Vagina (tissue), 2 donors: ENCODE results near the gene EPHB1. TPM values are rescaled to one million over a fixed set of nuclear protein-coding genes. Genes with fewer than 3 reads are reported as not detected.

Experiments used
- DNase-seq, 2 donors: peaks; one replicate each; pipeline ENCODE4 v3.0.0-alpha.2; 2017; ENCODE audit errors: extremely low spot score in 2 of 2
- H3K27ac ChIP-seq: fragments of 200-600 bp; sonication (generic); one replicate; pipeline ENCODE4 v1.5.1; 2019
- H3K27me3 ChIP-seq: fragments of 200-600 bp; sonication (generic); one replicate; pipeline ENCODE4 v1.5.1; 2019
- H3K36me3 ChIP-seq, 2 donors: fragments of 200-600 bp; sonication (generic); one replicate each; pipeline ENCODE4 v1.5.1; 2017 to 2019
- H3K4me1 ChIP-seq: fragments of 200-600 bp; sonication (generic); one replicate; pipeline ENCODE4 v1.5.1; 2019
- H3K4me3 ChIP-seq, 2 donors: fragments of 200-600 bp; sonication (generic); 1 replicate in 1 of 2; 2 replicates in 1 of 2; pipeline ENCODE4 v1.5.1; 2016 to 2019
- H3K9me3 ChIP-seq: fragments of 200-600 bp; sonication (generic); one replicate; pipeline ENCODE4 v1.5.1; 2019
- POLR2A ChIP-seq, 2 donors: fragments of 450-650 bp; IDR thresholded peaks; one replicate each; pipeline ENCODE4 v1.6.1; 2017; ENCODE audit warnings: antibody characterized with exemption in 2 of 2, mild to moderate bottlenecking in 2 of 2, moderate library complexity in 2 of 2
- POLR2AphosphoS5 ChIP-seq, 2 donors: sonication (generic); formaldehyde crosslinking; IDR thresholded peaks; one replicate each; pipeline ENCODE4 v1.9.0; 2017; ENCODE audit warnings: antibody characterized with exemption in 2 of 2, mild to moderate bottlenecking in 2 of 2, low read depth in 1 of 2; ENCODE audit not compliant: insufficient read depth in 1 of 2
- intact Hi-C: fragments of 100-400 bp; cut with DNase I; formaldehyde crosslinking; loops from one replicate; pipeline ENCODE4 v1.15.1; 2023
- total RNA-seq: library from RNA; depleted of rRNA; stranded (reverse); fragments of >200 nt; gene quantifications from one replicate; pipeline ENCODE4 v1.2.3, GENCODE V29; 2016
- TF ChIP-seq, protein P1 (sequence below), 3 experiments: fragments of 450-650 bp in 2 of 3; fragments of 200-600 bp in 1 of 3; sonication (generic) in 1 of 3; IDR thresholded peaks; one replicate each; pipeline ENCODE4 v1.5.1; 2017 to 2019; ENCODE audit warnings: antibody characterized with exemption in 3 of 3, mild to moderate bottlenecking in 2 of 3, moderate library complexity in 2 of 3

Gene EPHB1
- total RNA-seq, 1 donor from 2014 or later: 2.2 TPM

DNA sequence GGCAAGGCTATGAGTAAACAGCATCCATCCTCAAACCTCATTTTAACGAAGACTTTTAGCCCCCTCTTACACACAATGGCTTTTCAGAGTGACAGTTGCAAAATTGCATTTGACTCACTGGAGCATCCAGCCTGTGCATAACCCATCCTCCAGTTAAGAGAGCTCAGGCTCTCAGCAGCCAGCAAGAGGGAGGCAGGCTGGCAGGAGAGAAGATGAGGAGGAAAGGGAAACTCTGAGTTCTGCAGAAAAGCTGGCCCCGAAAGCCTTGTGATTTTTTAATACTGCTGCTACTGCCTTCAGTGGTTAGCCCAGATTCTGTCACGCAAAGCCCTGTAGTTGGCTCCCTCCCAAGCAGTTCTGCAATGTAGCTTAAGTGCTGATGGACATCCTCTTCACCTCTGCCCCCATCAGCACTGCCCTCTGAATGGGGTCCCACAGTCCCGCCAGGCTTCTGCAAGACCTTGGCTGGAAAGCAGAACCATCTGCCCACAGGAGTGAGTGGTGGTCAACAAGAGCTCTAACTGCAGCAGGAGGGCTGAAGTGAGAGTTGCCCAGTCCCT is 371.3 kb downstream of the EPHB1 start:
- H3K9me3 ChIP-seq: no peaks in the 10 kb centered on the region
- H3K36me3 ChIP-seq: no peaks in the 10 kb centered on the region
- no peak for DNase-seq
- TF ChIP-seq, protein P1, sequence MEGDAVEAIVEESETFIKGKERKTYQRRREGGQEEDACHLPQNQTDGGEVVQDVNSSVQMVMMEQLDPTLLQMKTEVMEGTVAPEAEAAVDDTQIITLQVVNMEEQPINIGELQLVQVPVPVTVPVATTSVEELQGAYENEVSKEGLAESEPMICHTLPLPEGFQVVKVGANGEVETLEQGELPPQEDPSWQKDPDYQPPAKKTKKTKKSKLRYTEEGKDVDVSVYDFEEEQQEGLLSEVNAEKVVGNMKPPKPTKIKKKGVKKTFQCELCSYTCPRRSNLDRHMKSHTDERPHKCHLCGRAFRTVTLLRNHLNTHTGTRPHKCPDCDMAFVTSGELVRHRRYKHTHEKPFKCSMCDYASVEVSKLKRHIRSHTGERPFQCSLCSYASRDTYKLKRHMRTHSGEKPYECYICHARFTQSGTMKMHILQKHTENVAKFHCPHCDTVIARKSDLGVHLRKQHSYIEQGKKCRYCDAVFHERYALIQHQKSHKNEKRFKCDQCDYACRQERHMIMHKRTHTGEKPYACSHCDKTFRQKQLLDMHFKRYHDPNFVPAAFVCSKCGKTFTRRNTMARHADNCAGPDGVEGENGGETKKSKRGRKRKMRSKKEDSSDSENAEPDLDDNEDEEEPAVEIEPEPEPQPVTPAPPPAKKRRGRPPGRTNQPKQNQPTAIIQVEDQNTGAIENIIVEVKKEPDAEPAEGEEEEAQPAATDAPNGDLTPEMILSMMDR (IDR thresholded peaks at IDR 0.05): no peak
- no peak for TF ChIP-seq POLR2A (IDR thresholded peaks at IDR 0.05)
- TF ChIP-seq POLR2AphosphoS5 (IDR thresholded peaks at IDR 0.05; ENCODE audit: insufficient read depth in 1 of 2, low read depth in 1 of 2): no peak
- intact Hi-C loops: no loop called here
- no peaks in the 10 kb centered on the region for H3K4me1 ChIP-seq
- no peaks in the 10 kb centered on the region for H3K27me3 ChIP-seq
- H3K27ac ChIP-seq: no peak overlapping the region
- H3K4me3 ChIP-seq: no peak overlapping the region

DNA sequence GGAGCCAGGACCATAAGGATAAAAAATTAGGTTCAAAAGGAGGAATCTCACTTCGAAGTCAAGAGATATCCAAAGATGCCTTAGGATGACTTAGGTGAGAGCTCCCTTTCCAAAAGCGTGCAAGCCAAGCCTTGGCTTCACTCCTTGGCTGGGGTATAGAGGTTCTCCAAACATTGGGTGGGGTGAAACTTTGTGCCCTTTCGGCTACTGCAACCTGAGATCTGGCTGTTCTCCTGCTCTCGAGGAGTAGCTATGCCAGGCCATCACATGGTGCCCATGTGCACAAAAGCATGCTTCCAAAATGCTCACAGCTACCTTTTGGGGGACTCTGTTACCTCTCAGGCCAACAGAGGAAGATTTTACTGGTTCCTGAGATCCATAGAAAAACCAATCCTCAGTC is 373.8 kb downstream of the EPHB1 start:
- H3K27ac ChIP-seq: no peak overlapping the region
- intact Hi-C loops: no loop called here
- no peak for DNase-seq
- no peaks in the 10 kb centered on the region for H3K4me1 ChIP-seq
- no peaks in the 10 kb centered on the region for H3K27me3 ChIP-seq
- H3K4me3 ChIP-seq: no peak overlapping the region
- H3K36me3 ChIP-seq: no peaks in the 10 kb centered on the region
- no peaks in the 10 kb centered on the region for H3K9me3 ChIP-seq
- TF ChIP-seq POLR2AphosphoS5 (IDR thresholded peaks at IDR 0.05; ENCODE audit: insufficient read depth in 1 of 2, low read depth in 1 of 2) (no peak), POLR2A (IDR thresholded peaks at IDR 0.05) (no peak)
- TF ChIP-seq, protein P1 (IDR thresholded peaks at IDR 0.05): no peak

DNA sequence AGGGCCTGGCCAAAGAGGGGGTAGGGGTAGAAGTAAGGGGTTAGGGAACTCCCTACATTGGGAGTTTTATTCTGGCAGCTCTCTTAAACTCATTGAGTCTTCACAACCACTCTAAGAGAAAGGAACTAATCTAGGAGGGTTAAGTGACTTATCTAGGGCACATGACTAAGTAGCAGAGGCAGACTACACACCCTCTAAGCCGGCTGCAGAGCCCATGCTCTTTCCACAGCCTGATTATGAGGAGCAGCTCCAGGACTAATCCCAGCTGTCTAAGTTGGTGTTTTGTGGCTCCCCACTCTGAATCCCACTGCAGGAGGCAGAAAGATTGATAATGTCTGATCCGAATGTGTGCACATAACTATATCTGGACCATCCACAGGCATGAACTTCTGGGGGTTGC is 374.6 kb downstream of the EPHB1 start:
- H3K9me3 ChIP-seq: no peaks in the 10 kb centered on the region
- no peak overlapping the region for H3K4me3 ChIP-seq
- no peaks in the 10 kb centered on the region for H3K4me1 ChIP-seq
- no peaks in the 10 kb centered on the region for H3K27me3 ChIP-seq
- TF ChIP-seq POLR2AphosphoS5 (IDR thresholded peaks at IDR 0.05; ENCODE audit: insufficient read depth in 1 of 2, low read depth in 1 of 2) (no peak), POLR2A (IDR thresholded peaks at IDR 0.05) (no peak)
- TF ChIP-seq, protein P1 (IDR thresholded peaks at IDR 0.05): no peak
- no peak overlapping the region for H3K27ac ChIP-seq
- no peak for DNase-seq
- H3K36me3 ChIP-seq: no peaks in the 10 kb centered on the region
- intact Hi-C loops: no loop called here

DNA sequence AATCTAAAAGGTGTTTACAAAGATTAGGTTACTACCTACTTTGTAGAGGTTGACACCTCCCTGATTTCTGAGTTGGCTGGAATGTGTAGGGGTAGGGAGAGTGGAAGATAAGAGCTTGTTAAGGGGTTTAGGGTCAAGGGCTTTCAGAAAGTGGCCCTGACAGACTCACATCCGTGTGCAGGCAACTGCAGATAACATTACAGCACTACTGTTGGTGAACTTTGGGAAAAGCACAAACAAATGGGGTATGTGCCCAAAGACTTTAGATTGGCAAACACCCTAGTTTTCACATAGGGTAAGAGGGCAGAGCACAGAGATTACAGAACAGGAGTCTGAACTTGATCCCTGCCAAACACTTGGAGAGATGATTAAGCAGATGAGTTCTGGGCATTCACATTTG is 375.7 kb downstream of the EPHB1 start:
- DNase-seq: no peak
- no peak overlapping the region for H3K27ac ChIP-seq
- H3K9me3 ChIP-seq: no peaks in the 10 kb centered on the region
- TF ChIP-seq, protein P1 (IDR thresholded peaks at IDR 0.05): no peak
- no peak for TF ChIP-seq POLR2AphosphoS5 (IDR thresholded peaks at IDR 0.05; ENCODE audit: insufficient read depth in 1 of 2, low read depth in 1 of 2)
- TF ChIP-seq POLR2A (IDR thresholded peaks at IDR 0.05): no peak
- H3K4me3 ChIP-seq: no peak overlapping the region
- intact Hi-C loops: no loop called here
- H3K27me3 ChIP-seq: no peaks in the 10 kb centered on the region
- H3K36me3 ChIP-seq: no peaks in the 10 kb centered on the region
- H3K4me1 ChIP-seq: no peaks in the 10 kb centered on the region

DNA sequence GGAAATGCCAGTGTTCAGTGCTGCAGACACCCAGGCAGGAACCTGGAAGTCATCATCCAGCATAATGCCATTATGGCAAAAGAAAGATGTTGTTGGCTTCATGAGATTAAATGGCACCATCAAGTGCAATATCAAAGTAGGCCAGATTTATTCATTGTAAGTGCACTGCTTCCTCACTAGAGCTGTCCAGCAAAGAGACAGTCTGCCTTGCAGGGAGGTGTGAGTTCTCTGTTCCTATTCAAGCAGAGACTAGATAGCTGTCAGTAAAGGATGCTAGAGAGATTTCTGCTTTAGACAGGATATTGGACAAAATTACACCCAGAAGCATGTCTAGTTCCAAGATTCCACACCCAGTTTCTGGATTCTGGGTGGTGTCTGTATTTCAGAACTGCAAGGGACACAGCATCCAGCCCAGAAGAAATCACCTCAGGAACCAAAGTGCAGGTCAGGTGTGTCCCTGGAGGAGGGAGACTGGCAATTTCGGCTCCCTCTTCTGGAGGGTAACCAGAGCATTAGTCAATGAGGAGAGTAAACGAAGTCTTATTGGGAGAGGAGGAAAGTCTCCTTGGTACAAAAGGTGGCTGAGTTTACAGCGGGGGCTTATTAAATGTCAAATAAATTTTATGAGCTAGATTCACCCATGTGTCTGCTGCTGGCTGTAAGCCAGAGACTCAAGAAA is 377.3 kb downstream of the EPHB1 start:
- no peaks in the 10 kb centered on the region for H3K4me1 ChIP-seq
- H3K4me3 ChIP-seq: no peak overlapping the region
- H3K36me3 ChIP-seq: no peaks in the 10 kb centered on the region
- no peak for TF ChIP-seq POLR2A (IDR thresholded peaks at IDR 0.05)
- intact Hi-C loops: no loop called here
- H3K9me3 ChIP-seq: no peaks in the 10 kb centered on the region
- no peak for DNase-seq
- H3K27me3 ChIP-seq: no peaks in the 10 kb centered on the region
- H3K27ac ChIP-seq: no peak overlapping the region
